Erythroblast (primary cell): ENCODE results near the gene CTNNA2.

Experiments
- GATA1 ChIP-seq: IDR thresholded peaks from 2 replicates; pipeline ENCODE4 v1.6.1; 2011; ENCODE audit warnings: low read depth, mild to moderate bottlenecking, control low read depth, low read length, moderate library complexity
- POLR2A ChIP-seq: IDR thresholded peaks from 2 replicates; pipeline ENCODE4 v1.6.1; 2011; ENCODE audit warnings: mild to moderate bottlenecking, low read length

GRCh38 chr2:80014637-80015036 is 501.8 kb downstream of the CTNNA2 start:
- TF ChIP-seq POLR2A (no peak), GATA1 (no peak)
